HG02943 (cell line): ENCODE data around the gene SPIB.
"Not testable (repeated sequence)": the region's sequence is repeated elsewhere in the genome, so short reads cannot be mapped to it uniquely, and the experiment has no call there.

Experiments used
- ATAC-seq: cut with Tn5 transposase; IDR thresholded peaks from one replicate; pipeline ENCODE4 v1.9.1; 2021; ENCODE audit warnings: mild to moderate bottlenecking, low read depth, moderate library complexity; ENCODE audit not compliant: unreplicated experiment

The SPIB gene

DNA sequence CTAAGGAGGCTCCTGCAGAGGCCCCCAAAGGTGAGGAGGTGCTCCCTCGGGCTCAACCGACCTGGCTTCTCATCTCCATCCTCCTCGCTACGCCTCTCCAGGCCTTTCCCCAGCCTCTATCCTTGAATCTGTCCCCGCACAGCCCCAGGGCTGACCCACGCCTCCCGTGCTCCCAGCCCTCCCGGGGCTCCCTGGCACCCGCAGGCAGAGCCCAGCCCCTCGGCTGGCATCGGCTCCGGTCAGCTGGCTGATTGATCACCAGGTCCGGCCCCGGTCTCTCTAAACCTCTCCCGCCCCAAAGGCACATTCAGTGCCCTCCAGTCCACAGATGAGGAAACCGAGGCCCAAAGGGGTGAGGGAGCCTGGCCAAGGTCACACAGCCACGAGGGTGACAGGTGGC lies 16.5 kb downstream of the SPIB start:
- no peak for ATAC-seq

GRCh38 chr19:50435627-50436026 lies 16.9 kb downstream of the SPIB start:
- ATAC-seq: no peak

DNA sequence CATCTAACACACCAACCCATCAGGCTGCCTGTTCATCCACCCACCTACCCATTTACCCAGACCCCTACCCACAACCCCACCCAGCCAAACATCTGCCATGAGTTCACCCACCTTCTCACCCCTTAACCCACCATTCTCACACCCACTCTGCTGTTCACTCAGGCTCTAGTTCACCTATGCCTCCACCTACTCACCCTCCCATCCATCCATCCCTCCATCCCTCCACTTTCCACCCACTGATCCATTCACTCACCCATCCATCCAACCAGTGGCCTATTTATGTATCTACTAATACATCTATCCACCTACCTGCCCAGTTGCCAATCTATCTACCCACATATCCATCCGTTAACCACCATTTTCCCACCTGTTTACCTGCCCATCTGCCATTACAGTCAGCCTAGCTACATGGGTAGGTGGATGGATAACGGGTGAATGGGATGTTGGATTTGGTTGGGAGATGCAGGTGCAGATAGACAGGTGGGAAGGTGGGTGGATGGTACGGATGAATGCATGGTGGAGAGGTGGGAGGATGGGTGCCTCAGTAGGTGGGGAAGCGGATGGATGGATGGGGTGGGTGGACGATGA lies 19.2 kb downstream of the SPIB start:
- no peak for ATAC-seq

DNA sequence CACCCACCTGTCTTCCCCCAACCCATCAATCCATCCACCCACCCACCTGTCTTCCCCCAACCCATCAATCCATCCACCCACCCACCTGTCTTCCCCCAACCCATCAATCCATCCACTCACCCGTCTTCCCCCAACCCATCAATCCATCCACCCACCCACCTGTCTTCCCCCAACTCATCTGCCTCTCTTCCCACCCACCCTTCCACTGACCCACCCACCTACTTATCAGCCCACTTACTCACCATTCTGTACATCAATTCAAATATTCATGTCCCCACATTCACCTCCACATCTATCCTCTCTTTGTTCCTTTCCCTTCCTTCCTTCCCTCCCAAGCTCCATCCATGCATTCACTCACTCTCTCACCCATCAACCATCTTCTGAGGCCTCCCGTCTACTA lies 20.4 kb downstream of the SPIB start:
- not testable (repeated sequence) for ATAC-seq

DNA sequence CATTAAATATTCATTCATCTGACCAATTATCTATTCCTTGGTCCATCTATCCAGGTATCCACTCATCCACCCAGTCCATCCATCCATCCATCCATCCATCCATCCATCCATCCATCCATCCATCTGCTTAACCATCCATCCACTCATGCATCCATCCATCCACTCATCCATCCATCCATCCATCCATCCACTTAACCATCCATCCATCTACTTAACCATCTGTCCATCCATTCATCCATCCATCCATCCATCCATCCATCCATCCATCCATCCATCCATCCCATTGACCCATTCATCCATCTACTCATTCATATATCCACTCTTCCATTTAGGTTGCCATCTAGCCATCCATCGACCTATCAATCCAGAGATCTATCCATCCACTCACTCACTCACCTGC lies 25.3 kb downstream of the SPIB start:
- ATAC-seq: no peak

DNA sequence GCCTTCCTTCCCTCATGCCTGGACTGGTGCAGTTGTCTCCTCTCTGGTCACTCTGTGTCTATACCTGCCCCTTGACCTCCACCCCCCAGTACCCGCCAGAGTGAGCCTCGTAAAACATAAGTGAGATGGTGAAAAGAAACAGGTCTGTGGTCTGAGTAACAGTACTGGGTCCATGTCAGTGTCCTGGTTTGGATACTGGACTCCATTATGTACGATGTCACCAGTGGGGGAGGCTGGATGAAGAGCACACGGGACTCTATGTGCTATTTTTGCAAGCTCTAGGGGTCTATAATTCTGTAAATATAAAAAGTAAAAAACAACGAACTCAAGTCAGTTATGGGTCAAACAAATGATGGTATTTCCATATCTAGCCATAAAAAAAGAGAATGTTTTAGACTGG lies 28.3 kb downstream of the SPIB start:
- no peak for ATAC-seq

- no peak for ATAC-seq
Observed at GRCh38 chr19:50447750-50448149, 29.0 kb downstream of the SPIB start.

GRCh38 chr19:50449236-50449899 lies 30.6 kb downstream of the SPIB start:
- no peak for ATAC-seq

GRCh38 chr19:50450369-50451222 lies 31.9 kb downstream of the SPIB start:
- no peak for ATAC-seq

DNA sequence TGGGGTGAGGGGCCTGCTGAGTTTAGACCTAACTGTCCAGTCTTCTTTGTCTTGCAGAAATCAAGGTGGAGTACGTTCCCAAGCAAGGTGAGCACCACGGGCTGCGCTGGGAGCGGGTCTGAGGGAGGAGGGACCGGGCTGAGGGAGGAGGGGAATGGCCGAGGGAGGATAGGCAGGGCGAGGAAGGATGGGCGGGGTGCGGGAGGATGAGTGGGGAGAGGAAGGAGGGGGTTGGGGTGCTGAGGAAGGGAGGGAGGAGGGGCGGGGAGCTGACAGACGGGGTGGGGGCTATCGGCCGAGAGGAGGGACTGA lies 32.4 kb downstream of the SPIB start:
- ATAC-seq: no peak

- no peak for ATAC-seq
Observed at GRCh38 chr19:50453243-50453642, 34.5 kb downstream of the SPIB start.

GRCh38 chr19:50455992-50456391 lies 37.3 kb downstream of the SPIB start:
- no peak for ATAC-seq

DNA sequence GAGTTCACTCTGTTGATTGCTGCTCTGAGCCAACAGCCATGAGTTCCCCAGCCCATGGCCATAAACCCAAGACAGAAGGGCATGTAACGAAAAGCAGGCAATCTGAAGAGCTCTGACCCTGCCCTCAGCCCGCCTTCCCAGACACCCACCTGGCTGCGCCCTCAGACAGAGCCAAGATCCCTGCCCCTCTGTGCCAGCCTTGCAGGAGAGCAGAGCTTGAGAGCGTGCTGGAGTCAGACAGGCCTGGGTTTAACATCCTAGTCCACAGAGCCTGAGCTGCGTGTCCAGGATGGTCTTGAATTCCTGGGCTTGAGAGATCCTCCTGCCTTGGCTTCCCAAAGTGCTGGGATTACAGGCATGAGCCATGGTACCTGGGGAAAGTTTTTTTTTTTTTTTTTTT lies 38.6 kb downstream of the SPIB start:
- no peak for ATAC-seq

DNA sequence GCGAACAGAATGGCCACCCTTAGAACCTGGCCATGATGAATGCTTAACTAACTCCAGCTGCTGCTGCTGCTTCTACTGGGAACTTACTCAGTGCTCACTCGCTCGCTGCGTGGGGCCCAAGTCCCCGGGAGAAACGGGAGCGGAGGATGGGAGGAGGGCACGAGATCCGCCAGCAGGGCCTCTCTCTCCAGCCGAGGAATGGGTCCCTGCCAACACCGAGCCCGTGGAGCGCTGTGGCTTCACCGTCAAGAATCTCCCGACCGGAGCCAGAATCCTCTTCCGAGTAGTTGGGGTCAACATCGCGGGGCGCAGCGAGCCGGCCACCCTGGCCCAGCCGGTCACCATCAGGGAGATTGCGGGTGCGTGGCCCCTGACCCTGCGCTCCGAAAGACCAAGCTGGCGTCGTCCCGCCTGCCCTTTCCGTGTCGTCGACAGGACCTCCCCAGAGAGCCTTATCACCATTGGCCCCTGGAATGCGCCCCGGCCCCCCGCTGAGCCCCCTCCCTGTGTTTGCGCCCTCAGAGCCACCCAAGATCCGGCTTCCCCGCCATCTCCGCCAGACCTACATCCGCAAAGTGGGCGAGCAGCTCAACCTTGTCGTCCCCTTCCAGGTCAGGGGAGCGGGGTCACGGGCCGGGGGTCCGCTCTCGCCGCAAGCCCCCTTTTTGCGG lies 39.8 kb downstream of the SPIB start:
- ATAC-seq: no peak

DNA sequence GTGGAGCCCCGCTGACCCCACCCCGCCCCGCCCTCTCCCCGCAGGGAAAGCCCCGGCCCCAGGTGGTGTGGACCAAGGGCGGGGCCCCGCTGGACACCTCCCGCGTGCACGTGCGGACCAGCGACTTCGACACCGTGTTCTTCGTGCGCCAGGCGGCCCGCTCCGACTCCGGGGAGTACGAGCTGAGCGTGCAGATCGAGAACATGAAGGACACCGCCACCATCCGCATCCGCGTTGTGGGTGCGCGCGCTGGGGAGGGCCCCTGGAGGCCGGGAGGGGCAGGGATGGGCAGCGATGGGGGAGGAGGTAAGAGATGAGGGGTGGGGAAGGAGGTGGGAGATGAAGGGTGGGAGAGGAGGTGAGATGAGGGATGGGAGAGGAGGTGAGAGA lies 40.3 kb downstream of the SPIB start:
- ATAC-seq: no peak

DNA sequence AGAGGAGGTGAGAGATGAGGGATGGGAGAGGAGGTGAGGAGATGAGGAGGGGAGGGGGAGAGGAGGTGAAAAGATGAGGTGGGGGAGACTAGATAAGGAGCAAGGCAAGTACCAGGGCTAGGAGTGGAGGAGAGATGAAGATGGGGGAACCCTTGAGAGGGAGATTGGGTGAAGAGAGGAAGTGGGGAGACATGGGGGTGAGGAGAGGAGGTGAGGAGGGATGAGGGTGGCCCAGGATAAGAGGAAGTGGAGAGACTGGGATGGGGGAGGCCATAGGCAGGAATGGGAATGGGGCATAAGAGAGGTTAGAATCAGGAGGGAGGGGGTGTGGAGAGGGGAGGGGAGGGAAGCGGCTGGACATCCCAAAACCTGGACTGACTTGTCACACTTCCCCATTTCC lies 40.9 kb downstream of the SPIB start:
- ATAC-seq: no peak

- ATAC-seq: no peak
Observed at GRCh38 chr19:50460161-50460765, 41.5 kb downstream of the SPIB start.

DNA sequence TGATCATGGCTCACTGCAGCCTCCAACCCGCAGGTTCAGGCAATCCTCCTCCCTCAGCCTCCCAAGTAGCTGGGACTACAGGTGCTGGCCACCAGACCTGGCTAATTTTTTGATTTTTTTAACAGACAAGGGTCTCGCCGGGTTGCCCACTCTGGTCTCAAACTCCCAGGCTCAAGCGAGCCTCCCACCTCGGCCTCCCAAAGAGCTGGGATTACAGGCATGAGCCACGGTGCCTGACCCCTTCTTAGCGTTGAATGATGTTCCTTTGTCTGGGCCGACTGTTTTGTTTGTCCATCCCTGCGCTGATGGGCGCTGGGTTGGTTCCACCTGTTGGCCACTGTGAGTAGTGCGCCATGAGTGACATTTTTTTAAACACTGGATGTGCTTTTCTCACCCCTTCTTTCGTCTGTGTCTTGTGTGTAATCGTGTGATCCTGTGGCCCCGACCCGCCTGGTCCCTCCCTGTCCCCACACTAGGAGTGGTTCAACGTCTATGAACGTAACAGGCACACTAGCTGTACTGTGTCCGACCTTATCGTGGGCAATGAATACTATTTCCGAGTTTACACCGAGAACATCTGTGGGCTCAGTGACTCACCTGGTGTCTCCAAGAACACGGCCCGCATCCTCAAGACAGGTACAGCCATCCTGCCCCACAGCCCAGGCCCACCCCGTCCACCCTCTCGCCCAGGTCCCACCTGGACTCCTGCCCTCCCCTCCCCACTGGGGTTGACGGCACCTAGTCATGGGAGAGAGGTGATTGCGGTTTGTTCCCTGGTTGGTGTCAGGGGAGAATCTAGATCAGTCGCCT lies 42.5 kb downstream of the SPIB start:
- ATAC-seq: no peak

GRCh38 chr19:50462970-50463369 lies 44.2 kb downstream of the SPIB start:
- no peak for ATAC-seq

- no peak for ATAC-seq
Observed at GRCh38 chr19:50464348-50464747, 45.6 kb downstream of the SPIB start.
